Measurements from ENCODE around the gene TM2D3.
"Not testable (repeated sequence)": the region's sequence is repeated elsewhere in the genome, so short reads cannot be mapped to it uniquely, and the experiment has no call there.

TM2D3 gene

GRCh38 chr15:101654624-101655337 lies 2.6 kb upstream of the TM2D3 start:
- peak; percentile 33 for DNase-seq

GRCh38 chr15:101654171-101654570 lies 2.0 kb upstream of the TM2D3 start:
- no peak for DNase-seq

- DNase-seq: peak; percentile 10
Observed at GRCh38 chr15:101652786-101653430, 727 bp upstream of the TM2D3 start.

GRCh38 chr15:101651554-101652097 lies 555 bp downstream of the TM2D3 start:
- no peak for DNase-seq

GRCh38 chr15:101650145-101650544 lies 2.0 kb downstream of the TM2D3 start:
- no peak for DNase-seq

- DNase-seq: no peak
Observed at GRCh38 chr15:101648356-101648755, 3.8 kb downstream of the TM2D3 start.

- no peak for DNase-seq
Observed at GRCh38 chr15:101647251-101647650, 4.9 kb downstream of the TM2D3 start.

GRCh38 chr15:101646672-101647071 lies 5.5 kb downstream of the TM2D3 start:
- DNase-seq: no peak

GRCh38 chr15:101642361-101642760 lies 9.8 kb downstream of the TM2D3 start:
- no peak for DNase-seq

GRCh38 chr15:101641894-101642293 lies 10.3 kb downstream of the TM2D3 start:
- peak; percentile 16 for DNase-seq

- DNase-seq: peak; percentile 79
Observed at GRCh38 chr15:101641129-101641764, 10.9 kb downstream of the TM2D3 start.

GRCh38 chr15:101639667-101640066 lies 12.5 kb downstream of the TM2D3 start:
- DNase-seq: no peak

GRCh38 chr15:101637919-101638318 lies 14.3 kb downstream of the TM2D3 start:
- no peak for DNase-seq

GRCh38 chr15:101637516-101637915 lies 14.7 kb downstream of the TM2D3 start:
- DNase-seq: no peak

- no peak for DNase-seq
Observed at GRCh38 chr15:101637038-101637437, 15.1 kb downstream of the TM2D3 start.

GRCh38 chr15:101635944-101636727 lies 16.0 kb downstream of the TM2D3 start:
- DNase-seq: no peak

GRCh38 chr15:101633356-101633755 lies 18.8 kb downstream of the TM2D3 start:
- no peak for DNase-seq

GRCh38 chr15:101626729-101627128 lies 25.5 kb downstream of the TM2D3 start:
- DNase-seq: not testable (repeated sequence)

GRCh38 chr15:101625980-101626379 lies 26.2 kb downstream of the TM2D3 start:
- no peak for DNase-seq

- no peak for DNase-seq
Observed at GRCh38 chr15:101625184-101625583, 27.0 kb downstream of the TM2D3 start.

- no peak for DNase-seq
Observed at GRCh38 chr15:101623367-101624304, 28.5 kb downstream of the TM2D3 start.

- DNase-seq: no peak
Observed at GRCh38 chr15:101621961-101622360, 30.2 kb downstream of the TM2D3 start.
